Activated naive CD4-positive, alpha-beta T cell treated with anti-CD3 and anti-CD28 coated beads, Interleukin-2, amount 10 ng/mL, durations not matched to agents 7 days and 5 days (primary cell): Measurements from ENCODE around the gene CASP10.
"Not testable (repeated sequence)": the region's sequence is repeated elsewhere in the genome, so short reads cannot be mapped to it uniquely, and the experiment has no call there.

Experiments used
- CTCF ChIA-PET: fragments of 350-600 bp; sonication (Branson Sonifier 250); formaldehyde crosslinking; loops from one replicate; lab custom pipeline; 2021; ENCODE audit warnings: antibody characterized with exemption; lab: Charles Lee
- DNase-seq: peaks from one replicate; pipeline ENCODE4 v3.0.0-alpha.2; 2020
- H3K27ac Mint-ChIP-seq: one replicate; pipeline ENCODE4 v1.8.0; 2021; ENCODE audit warnings: mild to moderate bottlenecking, moderate library complexity, mixed read lengths
- H3K27me3 Mint-ChIP-seq: one replicate; pipeline ENCODE4 v1.8.0; 2021; ENCODE audit warnings: mild to moderate bottlenecking, mixed read lengths
- H3K36me3 Mint-ChIP-seq: one replicate; pipeline ENCODE4 v1.8.0; 2021; ENCODE audit warnings: mixed read lengths
- H3K4me1 Mint-ChIP-seq: one replicate; pipeline ENCODE4 v1.8.0; 2021; ENCODE audit warnings: mixed read lengths
- H3K4me3 Mint-ChIP-seq: one replicate; pipeline ENCODE4 v1.8.0; 2021; ENCODE audit warnings: mild to moderate bottlenecking, moderate library complexity, mixed read lengths
- H3K9me3 Mint-ChIP-seq: one replicate; pipeline ENCODE4 v1.8.0; 2021; ENCODE audit warnings: mixed read lengths

CASP10 gene

GRCh38 chr2:201149821-201150165 lies 33.1 kb upstream of the CASP10 start:
- not testable (repeated sequence) for H3K9me3 Mint-ChIP-seq, H3K27me3 Mint-ChIP-seq, H3K4me3 Mint-ChIP-seq, DNase-seq, H3K27ac Mint-ChIP-seq
- CTCF ChIA-PET = interaction anchor here (0.9 to 1.8 kb wide), 2 partner anchors 32 to 82 kb away, joined by 4 to 6 read pairs; no protein-coding TSS in a partner anchor
- peaks cover 58% of the 10 kb centered on the region for H3K36me3 Mint-ChIP-seq
- peaks cover 16% of the 10 kb centered on the region for H3K4me1 Mint-ChIP-seq

- DNase-seq = no peak
- H3K4me1 Mint-ChIP-seq = peaks cover 16% of the 10 kb centered on the region
- no peaks in the 10 kb centered on the region for H3K27me3 Mint-ChIP-seq
- H3K9me3 Mint-ChIP-seq = no peaks in the 10 kb centered on the region
- CTCF ChIA-PET = interaction anchor here (0.9 to 1.8 kb wide), 2 partner anchors 32 to 82 kb away, joined by 4 to 6 read pairs; no protein-coding TSS in a partner anchor
- H3K36me3 Mint-ChIP-seq = peaks cover 58% of the 10 kb centered on the region
- H3K27ac Mint-ChIP-seq = no peak overlapping the region
- no peak overlapping the region for H3K4me3 Mint-ChIP-seq
These were observed 32.4 kb upstream of the CASP10 start for GRCh38 chr2:201150454-201151020.

- CTCF ChIA-PET = interaction anchor here (1.8 kb wide), 1 partner anchor 33 kb away, joined by 6 read pairs; no protein-coding TSS in a partner anchor
- peaks cover 16% of the 10 kb centered on the region for H3K4me1 Mint-ChIP-seq
These were observed 31.6 kb upstream of the CASP10 start for GRCh38 chr2:201151127-201151981.

DNA sequence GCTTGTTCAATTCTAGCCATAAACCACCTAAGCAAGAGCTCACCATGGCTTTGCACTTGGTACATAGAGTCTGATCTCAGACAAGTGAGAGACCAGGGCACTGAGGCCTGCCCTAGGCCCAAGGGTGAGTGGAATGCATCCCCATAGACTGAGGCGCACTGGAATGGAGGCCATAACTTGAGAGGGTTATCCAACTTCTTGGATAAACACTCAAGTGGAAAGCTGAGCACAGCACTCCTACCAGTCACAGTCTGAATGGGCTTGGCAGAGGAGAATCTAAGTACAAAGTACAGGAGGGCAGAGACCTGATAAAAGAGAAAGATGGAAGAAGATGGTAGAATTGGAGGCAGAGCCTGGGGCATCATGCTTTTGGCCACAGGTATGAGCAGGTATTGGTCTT lies 30.4 kb upstream of the CASP10 start:
- H3K27ac Mint-ChIP-seq = no peak overlapping the region
- no peaks in the 10 kb centered on the region for H3K27me3 Mint-ChIP-seq
- H3K4me1 Mint-ChIP-seq = peaks cover 18% of the 10 kb centered on the region
- no peaks in the 10 kb centered on the region for H3K9me3 Mint-ChIP-seq
- no peak for DNase-seq
- H3K36me3 Mint-ChIP-seq = peaks cover 59% of the 10 kb centered on the region
- CTCF ChIA-PET = interaction anchor here (1.6 kb wide), 1 partner anchor 30 kb away, joined by 3 read pairs; the partner anchor contains the start of gene CASP10
- H3K4me3 Mint-ChIP-seq = no peak overlapping the region

More at GRCh38 chr2:201151127-201151981, 31.6 kb upstream of the CASP10 start:
- Mint-ChIP-seq H3K36me3 (peaks cover 64% of the 10 kb centered on the region), H3K4me3 (no peak overlapping the region), H3K27me3 (no peaks in the 10 kb centered on the region), H3K27ac (no peak overlapping the region), H3K9me3 (no peaks in the 10 kb centered on the region)
- no peak for DNase-seq

DNA sequence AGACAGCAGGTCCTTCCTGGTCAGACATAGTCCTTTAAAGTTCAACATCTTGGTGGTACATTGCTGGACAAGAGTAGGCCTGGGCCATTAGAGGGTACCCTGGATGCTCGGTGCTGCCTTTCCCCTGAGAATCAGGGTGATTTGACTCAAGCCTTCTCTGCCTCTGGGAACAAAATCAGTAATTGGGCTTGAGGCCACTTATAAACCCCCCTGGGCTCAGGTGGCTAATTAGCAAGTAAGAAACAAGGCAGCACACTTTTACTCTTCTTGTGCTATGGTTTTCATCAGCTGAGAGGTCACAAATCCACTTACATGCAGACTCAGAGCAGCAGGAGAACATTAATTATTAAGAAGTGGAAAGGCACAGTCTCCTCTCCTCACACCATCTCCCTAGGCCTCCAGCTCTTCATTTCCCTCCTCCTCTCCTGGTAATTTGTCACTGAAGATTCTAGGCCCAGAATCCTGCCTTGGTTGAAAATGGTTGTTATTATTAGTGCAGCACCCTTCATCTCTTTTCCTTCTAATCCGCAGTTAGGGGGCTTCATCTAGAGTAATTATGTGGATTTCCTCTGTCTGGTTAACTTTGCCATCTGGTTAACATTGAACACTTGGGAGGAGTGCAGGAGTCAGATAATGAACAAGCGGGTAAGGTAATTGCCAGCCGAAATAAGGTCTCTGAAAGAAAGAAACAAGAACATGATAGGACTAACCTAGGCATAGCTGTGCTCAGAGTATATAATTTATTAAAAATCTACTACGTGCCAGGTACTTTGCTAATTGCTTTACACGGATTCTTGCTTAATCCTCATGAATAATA lies 29.7 kb upstream of the CASP10 start:
- Mint-ChIP-seq H3K36me3 (peaks cover 62% of the 10 kb centered on the region), H3K9me3 (no peaks in the 10 kb centered on the region), H3K4me3 (no peak overlapping the region), H3K4me1 (peaks cover 25% of the 10 kb centered on the region), H3K27ac (peak overlapping the region; percentile 17), H3K27me3 (no peaks in the 10 kb centered on the region)
- DNase-seq = no peak
- CTCF ChIA-PET = interaction anchor here (0.6 to 1.6 kb wide), 3 partner anchors 29 to 332 kb away, joined by 3 read pairs; partner anchors contain the start of genes CASP10 and ORC2

DNA sequence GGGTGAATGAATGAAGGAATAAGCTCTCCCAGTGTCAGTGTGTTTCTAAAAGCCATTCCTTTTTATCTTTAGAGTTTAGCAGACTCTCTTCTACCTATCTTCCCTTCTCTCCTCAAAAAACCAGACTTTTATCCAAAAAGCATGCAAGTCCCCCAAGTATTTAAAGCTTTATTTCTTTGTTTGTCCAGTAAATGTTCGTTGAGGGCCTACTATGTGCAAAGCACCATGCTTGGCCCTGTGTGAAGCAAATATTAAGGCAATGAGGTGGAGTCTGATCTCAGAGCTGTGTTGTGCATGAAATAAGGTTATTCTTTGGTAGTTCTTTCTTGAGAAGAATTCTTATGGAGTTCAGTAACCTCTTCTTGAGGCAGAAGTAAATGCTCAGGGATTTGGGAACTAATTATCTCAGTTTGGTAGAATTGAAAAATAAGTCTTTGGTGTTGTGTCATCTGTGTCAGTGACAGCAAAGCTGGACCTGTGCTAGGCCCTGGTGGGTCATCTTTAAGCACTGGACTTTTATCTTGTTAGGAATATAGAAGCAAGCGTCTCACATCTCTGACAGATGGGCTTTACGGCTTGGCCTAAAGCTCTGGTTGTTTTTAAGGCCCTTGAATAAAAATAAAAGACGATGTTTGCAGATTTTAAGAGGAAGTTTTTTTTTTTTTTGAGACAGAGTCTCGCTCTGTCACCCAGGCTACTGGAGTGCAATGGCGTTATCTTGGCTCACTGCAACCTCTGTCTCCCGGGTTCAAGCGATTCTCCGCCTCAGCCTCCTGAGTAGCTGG lies 28.1 kb upstream of the CASP10 start:
- no peak overlapping the region for H3K27ac Mint-ChIP-seq
- H3K9me3 Mint-ChIP-seq = no peaks in the 10 kb centered on the region
- H3K4me1 Mint-ChIP-seq = peaks cover 27% of the 10 kb centered on the region
- DNase-seq = no peak
- H3K4me3 Mint-ChIP-seq = no peak overlapping the region
- CTCF ChIA-PET = interaction anchor here (0.6 to 1.7 kb wide), 7 partner anchors 23 to 249 kb away, joined by 3 to 9 read pairs (median 3); partner anchors contain the start of genes CFLAR and ORC2
- no peaks in the 10 kb centered on the region for H3K27me3 Mint-ChIP-seq
- H3K36me3 Mint-ChIP-seq = peaks cover 53% of the 10 kb centered on the region

GRCh38 chr2:201156036-201156435 lies 26.9 kb upstream of the CASP10 start:
- no peak overlapping the region for H3K27ac Mint-ChIP-seq
- DNase-seq = no peak
- peaks cover 20% of the 10 kb centered on the region for H3K4me1 Mint-ChIP-seq
- no peaks in the 10 kb centered on the region for H3K9me3 Mint-ChIP-seq
- CTCF ChIA-PET = interaction anchor here (0.6 kb wide), 1 partner anchor 16 kb away, joined by 4 read pairs; no protein-coding TSS in a partner anchor
- H3K36me3 Mint-ChIP-seq = peaks cover 53% of the 10 kb centered on the region
- no peak overlapping the region for H3K4me3 Mint-ChIP-seq
- no peaks in the 10 kb centered on the region for H3K27me3 Mint-ChIP-seq

- DNase-seq = no peak
- Mint-ChIP-seq H3K36me3 (peaks cover 47% of the 10 kb centered on the region), H3K27ac (no peak overlapping the region), H3K4me1 (peaks cover 14% of the 10 kb centered on the region), H3K4me3 (no peak overlapping the region), H3K9me3 (no peaks in the 10 kb centered on the region), H3K27me3 (no peaks in the 10 kb centered on the region)
- CTCF ChIA-PET = no interaction called here
These were observed 26.3 kb upstream of the CASP10 start for GRCh38 chr2:201156640-201157039.

- peak overlapping the region; percentile 78 for H3K27ac Mint-ChIP-seq
- H3K4me3 Mint-ChIP-seq = no peak overlapping the region
- no peaks in the 10 kb centered on the region for H3K9me3 Mint-ChIP-seq
- H3K27me3 Mint-ChIP-seq = no peaks in the 10 kb centered on the region
- peaks cover 48% of the 10 kb centered on the region for H3K36me3 Mint-ChIP-seq
- DNase-seq = no peak
- H3K4me1 Mint-ChIP-seq = peaks cover 13% of the 10 kb centered on the region
- CTCF ChIA-PET = interaction anchor here (0.6 to 4.0 kb wide), 29 partner anchors 9 to 446 kb away, joined by 3 to 51 read pairs (median 6); partner anchors contain the start of genes CASP10, CFLAR and ORC2
These were observed 25.2 kb upstream of the CASP10 start for GRCh38 chr2:201157694-201158093.

DNA sequence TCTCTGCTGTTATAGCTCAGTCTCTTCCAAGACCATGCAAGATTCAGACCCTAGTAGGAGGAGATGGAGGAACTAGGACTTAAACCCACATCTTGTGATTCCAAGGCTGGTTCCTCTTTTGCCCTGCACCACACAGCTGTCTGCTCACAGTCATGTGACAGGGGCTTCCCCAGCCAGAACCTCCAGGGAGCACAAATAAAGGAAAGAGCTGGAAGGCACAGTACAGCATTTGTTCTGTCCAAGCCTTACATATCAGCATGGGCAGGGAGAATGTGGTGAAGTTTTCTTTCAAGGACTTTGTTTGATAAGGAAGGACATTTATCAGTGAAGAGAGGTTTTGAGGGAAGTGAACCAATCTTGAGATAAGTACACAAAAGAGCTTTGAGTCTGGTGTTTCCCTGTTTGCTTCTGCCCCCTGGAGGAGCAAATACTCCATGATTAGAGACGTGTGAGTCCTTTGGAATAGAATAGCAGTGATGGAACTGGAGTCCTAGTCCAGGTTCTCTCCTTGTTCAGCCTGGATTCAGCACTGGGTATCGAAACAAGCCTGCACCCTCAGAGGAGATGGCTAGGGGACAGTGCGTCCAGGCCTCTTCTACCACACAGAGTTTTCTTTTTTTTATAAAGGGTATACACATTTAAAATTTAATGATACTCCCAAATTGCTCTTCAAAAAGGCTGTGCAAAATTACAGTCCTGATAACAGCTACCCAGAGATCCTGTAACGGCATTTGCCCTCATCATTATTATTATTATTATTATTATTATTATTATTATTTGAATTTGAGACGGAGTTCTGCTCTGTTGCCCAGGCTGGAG lies 24.6 kb upstream of the CASP10 start:
- peaks cover 13% of the 10 kb centered on the region for H3K4me1 Mint-ChIP-seq

GRCh38 chr2:201164166-201164565 lies 18.8 kb upstream of the CASP10 start:
- Mint-ChIP-seq H3K9me3 (peaks cover 5% of the 10 kb centered on the region), H3K27ac (no peak overlapping the region), H3K4me1 (no peaks in the 10 kb centered on the region), H3K4me3 (no peak overlapping the region), H3K36me3 (peaks cover 63% of the 10 kb centered on the region), H3K27me3 (peaks cover 10% of the 10 kb centered on the region)
- CTCF ChIA-PET = interaction anchor here (1.1 kb wide), 1 partner anchor 259 kb away, joined by 3 read pairs; no protein-coding TSS in a partner anchor
- DNase-seq = no peak

More for the DNA sequence above, 24.6 kb upstream of the CASP10 start:
- no peaks in the 10 kb centered on the region for H3K9me3 Mint-ChIP-seq
- no peaks in the 10 kb centered on the region for H3K27me3 Mint-ChIP-seq
- H3K27ac Mint-ChIP-seq = peak overlapping the region; percentile 78
- CTCF ChIA-PET = interaction anchor here (0.6 to 4.0 kb wide), 30 partner anchors 9 to 446 kb away, joined by 3 to 51 read pairs (median 6); partner anchors contain the start of genes CASP10, CFLAR and ORC2
- no peak overlapping the region for H3K4me3 Mint-ChIP-seq
- peak; percentile 80 for DNase-seq
- peaks cover 50% of the 10 kb centered on the region for H3K36me3 Mint-ChIP-seq

GRCh38 chr2:201167546-201167945 lies 15.4 kb upstream of the CASP10 start:
- Mint-ChIP-seq H3K36me3 (peaks cover 46% of the 10 kb centered on the region), H3K9me3 (peaks cover 5% of the 10 kb centered on the region), H3K4me1 (no peaks in the 10 kb centered on the region), H3K27ac (no peak overlapping the region), H3K4me3 (no peak overlapping the region), H3K27me3 (peaks cover 17% of the 10 kb centered on the region)
- DNase-seq = no peak
- CTCF ChIA-PET = interaction anchor here (0.8 to 1.0 kb wide), 3 partner anchors 10 to 65 kb away, joined by 3 read pairs; no protein-coding TSS in a partner anchor
